Endodermal cell (in vitro differentiated cells): Measurements from ENCODE around the gene CH25H. TPM values are rescaled to one million over a fixed set of nuclear protein-coding genes. Genes with fewer than 3 reads are reported as not detected.

ENCODE experiments used
- DNase-seq: peaks from one replicate; pipeline ENCODE4 v3.0.0-alpha.2; 2017
- H3K27ac ChIP-seq: 2 replicates; pipeline ENCODE4 v1.5.1; 2013; ENCODE audit warnings: mild to moderate bottlenecking, low read depth, low read length, moderate library complexity
- H3K27me3 ChIP-seq: 2 replicates; pipeline ENCODE4 v1.6.1; 2013; ENCODE audit warnings: mild to moderate bottlenecking, low read length, moderate library complexity; ENCODE audit not compliant: insufficient read depth, control insufficient read depth, poor library complexity, severe bottlenecking
- H3K36me3 ChIP-seq: 2 replicates; pipeline ENCODE4 v1.7.0; 2013; ENCODE audit warnings: mild to moderate bottlenecking, low read length, moderate library complexity; ENCODE audit not compliant: control insufficient read depth, insufficient read depth
- H3K4me1 ChIP-seq: one replicate; pipeline ENCODE4 v1.7.0; 2013; ENCODE audit warnings: low read length; ENCODE audit not compliant: control insufficient read depth, insufficient read depth
- H3K4me3 ChIP-seq: 2 replicates; pipeline ENCODE4 v1.5.1; 2013; ENCODE audit warnings: mild to moderate bottlenecking, low read length, moderate library complexity
- H3K9ac ChIP-seq: 2 replicates; pipeline ENCODE4 v1.6.1; 2013; ENCODE audit warnings: mild to moderate bottlenecking, low read length, moderate library complexity; ENCODE audit not compliant: poor library complexity, severe bottlenecking; ENCODE audit errors: extremely low read depth
- H3K9me3 ChIP-seq: 2 replicates; pipeline ENCODE4 v1.6.1; 2013; ENCODE audit warnings: mild to moderate bottlenecking, low read length, moderate library complexity; ENCODE audit not compliant: control insufficient read depth
- H3K27ac Mint-ChIP-seq: 2 replicates; pipeline ENCODE4 v1.8.0; 2020; ENCODE audit warnings: mixed read lengths
- H3K27me3 Mint-ChIP-seq: 2 replicates; pipeline ENCODE4 v1.8.0; 2021; ENCODE audit warnings: mild to moderate bottlenecking, mixed read lengths; ENCODE audit not compliant: insufficient read depth
- H3K36me3 Mint-ChIP-seq: 2 replicates; pipeline ENCODE4 v1.8.0; 2020; ENCODE audit warnings: low read depth, mixed read lengths
- H3K4me1 Mint-ChIP-seq: 2 replicates; pipeline ENCODE4 v1.8.0; 2020; ENCODE audit warnings: mixed read lengths
- H3K4me3 Mint-ChIP-seq: 2 replicates; pipeline ENCODE4 v1.8.0; 2020; ENCODE audit warnings: mild to moderate bottlenecking, moderate library complexity, mixed read lengths
- H3K9me3 Mint-ChIP-seq: 2 replicates; pipeline ENCODE4 v1.8.0; 2020; ENCODE audit warnings: mild to moderate bottlenecking, mixed read lengths
- CTCF ChIP-seq: fragments of 200-600 bp; sonication (generic); conservative IDR thresholded peaks from 2 replicates; pipeline ENCODE4 v1.5.0; 2021; ENCODE audit warnings: antibody characterized with exemption, mild to moderate bottlenecking
- WGBS, 2 experiments: methylation state at CpG; one replicate each; pipeline versions ENCODE4 v1.1.5 to v1.1.7; 2013; ENCODE audit warnings: missing lambda C conversion rate in 2 of 2, mixed read lengths in 1 of 2; ENCODE audit not compliant: insufficient coverage in 1 of 2, insufficient read length in 1 of 2; 5-methylcytosine and 5-hydroxymethylcytosine counted together
- total RNA-seq, 2 donors: library from RNA; stranded (reverse); fragmentation: NEBNext Ultra II Directional in 1 of 2; extraction: Animal tissue kit (Norgen Biotek cat#: 25700) in 1 of 2; gene quantifications; 2 replicates in 1 of 2; 3 replicates in 1 of 2; pipeline ENCODE4 v1.2.1, GENCODE V29; 2021

The CH25H gene
- total RNA-seq, 2 donors from 2014 or later: not detected

GRCh38 chr10:89158446-89158845 is 48.7 kb downstream of the CH25H start:
- Mint-ChIP-seq H3K9me3 (no peaks in the 10 kb centered on the region), H3K27ac (no peak overlapping the region), H3K4me3 (no peak overlapping the region), H3K36me3 (no peaks in the 10 kb centered on the region), H3K27me3 (no peaks in the 10 kb centered on the region), H3K4me1 (no peaks in the 10 kb centered on the region)
- no peak for DNase-seq
- TF ChIP-seq CTCF: no peak
- H3K27me3 ChIP-seq: no peaks in the 10 kb centered on the region
- H3K4me3 ChIP-seq: no peak overlapping the region
- H3K36me3 ChIP-seq: no peaks in the 10 kb centered on the region
- no peak overlapping the region for H3K27ac ChIP-seq
- no peaks in the 10 kb centered on the region for H3K9me3 ChIP-seq
- no peaks in the 10 kb centered on the region for H3K4me1 ChIP-seq
- no peak overlapping the region for H3K9ac ChIP-seq

GRCh38 chr10:89156161-89156835 is 50.8 kb downstream of the CH25H start:
- no peaks in the 10 kb centered on the region for H3K4me1 ChIP-seq
- no peaks in the 10 kb centered on the region for H3K9me3 ChIP-seq
- WGBS, 2 experiments: 95% methylated on average over 4 to 5 of the region's 5 CpGs
- Mint-ChIP-seq H3K36me3 (no peaks in the 10 kb centered on the region), H3K27ac (no peak overlapping the region), H3K4me3 (no peak overlapping the region), H3K9me3 (no peaks in the 10 kb centered on the region), H3K27me3 (no peaks in the 10 kb centered on the region), H3K4me1 (no peaks in the 10 kb centered on the region)
- H3K27ac ChIP-seq: no peak overlapping the region
- no peak overlapping the region for H3K9ac ChIP-seq
- DNase-seq: no peak
- no peak overlapping the region for H3K4me3 ChIP-seq
- TF ChIP-seq CTCF: no peak
- no peaks in the 10 kb centered on the region for H3K27me3 ChIP-seq
- H3K36me3 ChIP-seq: no peaks in the 10 kb centered on the region

Other genes with a start within 250 kb of the CH25H start
- under 1 TPM in 1 of 2 donors, not detected in 1; 0.95 TPM for gene FAS, start 216.5 kb downstream of the CH25H start, total RNA-seq
- gene LIPA, start 44.5 kb upstream of the CH25H start, total RNA-seq: 10 to 100 TPM; 17.7 to 18.4 TPM
- under 1 TPM in 1 of 2 donors, not detected in 1; 0.37 TPM for gene IFIT2, start 94.7 kb upstream of the CH25H start, total RNA-seq
- under 1 TPM in 1 of 2 donors, not detected in 1; 0.42 TPM for gene IFIT3, start 120.7 kb upstream of the CH25H start, total RNA-seq
- not detected for gene IFIT1B, start 170.7 kb upstream of the CH25H start, total RNA-seq
- under 1 TPM in 1 of 2 donors, not detected in 1; 0.59 TPM for gene IFIT1, start 185.3 kb upstream of the CH25H start, total RNA-seq
- 1 to 10 TPM; 1.5 to 2.5 TPM for gene IFIT5, start 207.3 kb upstream of the CH25H start, total RNA-seq